GM18951 (cell line): ENCODE measurements around the gene PACSIN2.
"Not testable (repeated sequence)": the region's sequence is repeated elsewhere in the genome, so short reads cannot be mapped to it uniquely, and the experiment has no call there.

Experiments
- POLR2A ChIP-seq: IDR thresholded peaks from 4 replicates; pipeline ENCODE4 v1.6.1; 2011; ENCODE audit warnings: mild to moderate bottlenecking; ENCODE audit not compliant: insufficient read length, insufficient read depth; ENCODE audit errors: extremely low read depth
- in situ Hi-C: fragments of 300-500 bp; cut with MboI; formaldehyde crosslinking; loops from one replicate; pipeline ENCODE4 v1.12.0; 2022; ENCODE audit warnings: low sequenced_read_pairs, mixed read lengths, inconsistent platforms; ENCODE audit not compliant: unreplicated experiment

PACSIN2 gene

DNA sequence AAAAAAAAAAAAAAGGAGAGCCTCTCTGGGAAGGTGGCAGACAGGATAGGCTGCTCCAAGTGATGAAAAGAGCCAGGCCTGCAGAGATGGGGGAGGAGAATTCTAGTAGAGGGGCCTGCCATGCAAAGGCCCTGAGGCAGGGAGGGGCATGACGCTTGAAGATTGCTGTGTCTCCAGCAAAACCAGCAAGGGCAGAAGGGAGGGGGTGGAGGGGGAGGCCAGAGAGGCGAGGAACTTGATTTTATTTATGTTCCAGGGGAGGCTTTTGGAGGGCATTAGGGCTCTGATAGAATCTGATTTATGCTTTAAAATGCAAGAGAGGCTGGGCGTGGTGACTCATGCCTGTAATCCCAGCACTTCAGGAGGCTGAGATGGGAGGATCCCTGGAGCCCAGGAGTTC, 16.7 kb upstream of the PACSIN2 start:
- in situ Hi-C loops, result loop anchor here (10.0 to 25.0 kb wide), 2 partner anchors 167 to 394 kb away; partner anchors contain the start of genes ATP5MGL and CYB5R3
- no peak for TF ChIP-seq POLR2A

DNA sequence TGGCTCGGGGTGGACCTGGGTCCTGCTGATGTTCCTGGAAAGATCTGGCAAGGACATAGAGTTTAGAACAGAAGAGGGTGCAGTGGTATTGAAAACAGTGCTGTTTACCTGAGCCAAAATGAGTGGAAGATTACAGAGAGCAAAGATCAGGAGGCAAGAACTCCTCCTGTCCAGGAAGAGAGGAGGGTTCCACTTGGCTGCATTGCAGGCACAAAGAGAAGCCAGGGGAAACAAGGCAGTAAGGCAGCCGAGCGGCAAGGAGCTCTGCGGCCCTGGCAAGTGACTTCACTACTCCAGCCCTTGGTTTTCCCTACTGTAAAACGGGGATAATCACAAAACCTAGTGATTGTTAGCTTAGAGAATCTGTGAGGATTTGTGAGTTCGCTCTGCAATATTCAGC, 3.7 kb upstream of the PACSIN2 start:
- no peak for TF ChIP-seq POLR2A
- in situ Hi-C loops, result no loop called here

DNA sequence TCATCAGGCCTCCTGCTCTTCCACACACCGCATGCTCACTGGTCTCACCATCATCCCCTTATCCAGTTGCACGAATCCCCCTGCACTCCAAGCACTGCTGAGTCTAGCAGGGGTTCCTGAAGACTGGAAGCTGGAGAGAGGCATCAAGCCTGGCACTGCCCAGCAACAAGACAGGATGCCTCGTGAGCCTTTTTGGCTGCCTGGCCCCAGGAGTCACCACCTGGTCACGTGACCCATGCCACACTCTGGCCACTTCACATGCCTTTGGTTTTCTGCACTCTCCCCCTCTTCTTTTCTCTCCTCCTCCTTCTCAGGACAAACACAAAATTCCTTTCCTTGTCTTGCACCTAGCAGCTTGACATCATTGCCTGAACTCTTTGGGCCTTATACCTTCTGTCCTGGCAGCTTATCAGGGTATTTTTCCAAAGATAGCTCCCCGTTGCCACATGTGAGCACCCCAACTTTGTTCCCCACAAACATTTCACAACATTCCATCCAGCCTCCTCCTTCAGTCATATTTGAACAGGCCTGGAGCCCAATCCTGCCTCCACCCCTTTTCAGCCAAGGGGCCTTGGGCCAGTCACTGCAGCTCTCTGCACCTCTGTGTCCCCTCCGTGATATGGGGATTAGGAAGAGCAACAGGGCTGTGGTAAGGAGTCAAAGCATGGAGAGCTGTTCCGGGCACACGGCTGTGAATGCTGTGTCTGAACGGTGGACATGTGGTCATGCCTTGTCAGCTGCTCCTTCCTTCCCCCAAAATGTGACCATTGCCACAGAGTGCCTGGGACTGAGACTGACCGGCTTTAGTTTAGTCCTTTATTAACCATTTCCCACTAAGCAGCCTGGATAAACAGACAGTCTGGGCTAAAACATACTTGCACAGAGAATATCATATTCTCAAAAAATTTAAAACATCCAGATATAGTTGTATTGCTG, 2.8 kb upstream of the PACSIN2 start:
- in situ Hi-C loops, result no loop called here
- no peak for TF ChIP-seq POLR2A

DNA sequence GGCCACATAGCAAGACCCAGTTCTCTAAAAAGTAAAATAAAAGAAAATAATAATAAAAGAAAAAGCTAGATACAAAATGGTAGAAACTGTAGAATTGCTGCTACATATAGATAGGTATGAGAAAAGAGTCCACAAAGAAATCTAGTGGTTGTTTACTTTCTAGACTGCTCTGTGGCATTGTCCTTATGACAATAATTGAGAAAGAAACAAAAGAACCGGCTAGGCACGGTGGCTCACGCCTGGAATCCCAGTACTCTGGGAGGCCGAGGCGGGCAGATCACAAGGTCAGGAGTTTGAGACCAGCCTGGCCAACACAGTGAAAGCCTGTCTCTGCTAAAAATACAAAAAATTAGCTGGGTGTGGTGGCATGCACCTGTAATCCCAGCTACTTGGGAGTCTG, 1.2 kb upstream of the PACSIN2 start:
- in situ Hi-C loops, result not testable (repeated sequence)

DNA sequence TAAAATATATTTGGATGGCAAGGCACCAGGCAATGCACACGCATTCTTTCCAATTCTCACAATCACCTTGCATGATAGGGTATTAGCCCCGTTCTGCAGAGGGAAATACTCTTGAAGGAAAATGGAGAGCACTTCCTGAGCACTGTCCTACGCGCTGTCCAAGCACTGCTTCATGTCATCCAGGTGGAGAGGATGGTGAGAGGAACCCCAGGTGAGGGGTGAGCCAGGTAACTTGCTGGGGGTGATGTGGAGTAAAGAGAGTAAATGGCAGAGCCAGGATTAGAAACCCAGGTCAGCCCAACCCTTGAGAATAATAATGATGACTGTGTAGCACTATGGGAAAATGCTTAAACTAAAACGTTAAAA, 711 bp upstream of the PACSIN2 start:
- TF ChIP-seq POLR2A, result no peak
- in situ Hi-C loops, result no loop called here

DNA sequence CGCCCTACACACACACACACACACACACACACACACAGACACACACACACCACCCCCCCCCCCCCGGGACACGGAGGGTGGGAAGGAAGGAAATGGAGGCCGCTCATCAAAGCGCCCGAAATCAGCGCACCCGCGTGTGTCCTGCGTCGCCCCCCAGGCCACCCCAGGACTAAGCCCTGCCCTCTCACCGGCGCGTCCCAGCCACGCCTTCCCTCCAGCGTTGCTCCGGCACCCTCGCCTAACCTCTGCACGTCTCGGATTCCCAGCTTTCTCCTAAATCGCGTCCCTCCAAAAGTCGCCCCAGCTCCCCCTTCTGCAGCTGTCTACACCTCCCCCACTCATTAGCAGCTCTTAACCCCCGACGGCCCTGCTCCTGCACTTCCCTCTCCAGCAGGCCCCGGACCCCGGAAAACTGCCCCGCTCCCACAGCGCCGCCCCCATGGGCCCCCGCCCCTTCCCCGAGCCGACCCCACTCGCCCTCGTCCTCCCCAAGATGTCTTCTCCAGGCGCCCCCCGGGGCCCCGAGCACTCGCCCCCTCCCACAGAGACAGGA, 557 bp downstream of the PACSIN2 start:
- in situ Hi-C loops, result no loop called here
- TF ChIP-seq POLR2A, result no peak

DNA sequence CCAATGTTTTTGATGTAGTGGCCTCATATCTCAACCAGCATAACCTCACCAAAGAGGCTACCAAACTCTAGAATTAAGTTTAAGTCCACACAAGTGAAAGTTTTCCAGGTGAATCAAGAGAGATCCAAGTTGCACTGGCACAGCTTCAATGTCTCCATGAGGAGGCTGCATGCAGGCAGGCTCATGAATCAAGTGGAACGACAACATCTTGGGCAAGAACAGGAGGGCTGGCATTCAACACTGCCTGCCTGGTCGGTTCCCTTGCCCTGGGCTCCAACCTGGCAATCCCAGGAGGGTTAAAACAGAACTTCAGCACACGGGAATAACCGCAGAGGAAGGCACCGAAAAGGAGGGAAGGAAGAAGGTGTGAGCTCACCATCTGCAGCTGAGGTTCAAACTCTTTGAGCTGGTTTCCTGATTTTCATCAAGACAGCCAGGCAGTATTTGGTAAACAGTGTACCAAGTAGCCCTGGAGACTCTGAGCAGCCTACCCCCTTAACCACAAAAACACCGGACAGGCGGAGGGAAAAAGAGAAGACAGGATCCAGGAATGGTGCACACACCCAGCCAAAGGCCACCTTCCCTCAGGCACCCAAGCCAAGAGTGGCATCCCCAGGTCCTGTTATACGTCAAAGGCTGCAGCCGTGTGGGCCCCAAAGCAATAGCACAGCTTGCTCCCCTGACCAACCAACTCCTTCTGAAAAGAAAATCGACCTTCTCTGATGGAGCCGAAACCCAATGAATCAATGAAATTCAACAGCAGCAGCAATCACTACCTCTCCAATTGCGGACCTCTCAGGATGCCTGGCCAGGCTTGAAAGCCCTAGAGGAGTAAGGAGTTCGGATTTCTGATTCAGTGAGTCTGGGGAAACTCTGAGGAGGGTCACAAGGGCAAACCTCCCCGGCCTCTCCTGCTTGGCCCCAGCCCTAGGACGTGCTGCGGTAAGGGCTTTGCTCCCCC, 1.3 kb downstream of the PACSIN2 start:
- in situ Hi-C loops, result no loop called here
- no peak for TF ChIP-seq POLR2A

DNA sequence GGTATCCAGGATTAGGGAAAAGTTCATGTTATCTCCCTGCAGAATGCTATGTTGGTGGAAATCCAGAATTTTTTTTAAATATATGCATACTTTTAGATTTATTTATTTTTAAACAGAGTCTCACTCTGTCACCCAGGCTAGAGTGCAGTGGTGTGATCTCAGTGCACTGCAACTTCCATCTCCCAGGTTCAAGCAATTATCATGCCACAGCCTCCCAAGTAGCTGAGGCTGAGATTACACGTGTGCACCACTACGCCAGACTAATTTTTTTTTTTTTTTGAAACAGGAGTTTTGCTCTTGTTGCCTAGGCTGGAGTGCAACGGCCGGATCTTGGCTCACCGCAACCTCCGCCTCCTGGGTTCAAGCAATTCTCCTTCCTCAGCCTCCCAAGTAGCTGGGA, 2.6 kb downstream of the PACSIN2 start:
- in situ Hi-C loops, result no loop called here
- TF ChIP-seq POLR2A, result no peak

DNA sequence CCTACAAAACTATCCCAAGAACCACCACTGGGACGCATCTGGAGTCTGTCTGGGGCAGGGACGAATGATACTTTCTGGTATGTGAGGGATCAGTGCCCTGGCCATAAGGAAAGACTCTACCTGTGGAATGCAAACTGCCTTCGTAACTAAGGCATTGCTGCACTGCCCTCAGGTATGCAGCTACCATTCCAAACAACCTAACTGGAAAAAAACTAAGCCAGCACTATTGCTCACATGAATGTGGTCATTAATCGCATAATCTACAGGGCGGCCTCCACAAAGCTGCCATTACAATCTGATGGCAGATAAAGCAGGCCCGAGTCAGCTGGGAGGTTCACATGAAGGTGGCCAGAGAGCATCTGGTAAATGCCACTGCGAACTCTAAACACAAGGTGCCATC, 3.9 kb downstream of the PACSIN2 start:
- in situ Hi-C loops, result no loop called here

DNA sequence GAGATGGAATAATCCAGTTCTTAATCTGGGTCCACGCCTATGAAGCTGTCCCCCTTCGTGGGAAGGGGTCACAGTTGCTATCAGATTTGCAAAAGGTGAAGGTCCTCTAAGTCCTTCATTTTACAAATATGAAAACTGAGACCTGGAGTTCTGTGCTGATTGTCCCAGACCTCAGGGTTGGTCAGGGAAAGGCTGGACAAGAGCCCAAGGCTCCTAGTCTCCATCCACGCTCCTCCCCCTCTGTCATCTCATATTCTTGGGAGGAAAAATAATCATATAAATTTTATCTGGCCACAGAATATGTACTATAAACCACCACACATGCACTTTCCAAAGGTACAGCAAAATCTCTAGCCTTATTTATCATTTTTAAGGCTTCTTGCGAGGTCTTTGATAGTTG, 5.5 kb downstream of the PACSIN2 start:
- TF ChIP-seq POLR2A, result no peak
- in situ Hi-C loops, result no loop called here

More for the DNA sequence above, 3.9 kb downstream of the PACSIN2 start:
- no peak for TF ChIP-seq POLR2A

DNA sequence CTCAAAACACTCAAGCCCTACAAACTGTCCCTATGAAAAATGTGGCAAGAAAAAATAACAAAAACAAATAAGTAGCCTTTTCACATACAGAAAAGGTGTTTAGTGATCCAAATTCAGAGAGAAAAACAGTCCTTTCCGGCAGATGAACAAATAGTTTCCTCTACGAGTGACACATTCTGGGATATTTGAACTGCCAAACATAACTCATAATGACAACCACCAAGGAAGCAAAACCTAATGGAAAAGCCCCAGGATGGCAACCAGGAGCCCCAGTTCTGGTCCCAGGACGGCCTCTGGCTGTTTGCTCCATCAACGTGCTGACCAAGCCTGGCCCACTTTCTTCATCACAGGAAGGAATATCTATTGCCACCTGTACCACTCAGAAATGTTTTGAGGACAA, 6.0 kb downstream of the PACSIN2 start:
- TF ChIP-seq POLR2A, result no peak
- in situ Hi-C loops, result no loop called here

DNA sequence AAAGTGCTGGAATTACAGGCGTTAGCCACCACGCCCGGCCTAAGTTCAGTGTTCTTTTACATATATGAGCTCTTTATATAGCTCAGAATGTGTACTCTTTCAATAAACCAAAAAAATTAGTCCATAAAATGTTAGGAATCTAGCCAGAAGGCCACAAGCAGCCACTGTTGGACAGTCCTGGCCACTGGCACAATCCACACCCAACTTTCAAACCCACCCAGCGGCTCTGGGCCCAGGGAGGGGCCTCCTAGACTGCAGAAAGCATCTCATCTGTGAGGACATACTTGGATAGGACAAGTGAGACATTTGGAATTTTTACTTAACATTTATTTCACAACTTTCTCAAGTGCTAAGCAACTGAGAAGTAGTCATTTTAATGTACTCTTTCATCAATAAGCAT, 6.4 kb downstream of the PACSIN2 start:
- in situ Hi-C loops, result no loop called here

DNA sequence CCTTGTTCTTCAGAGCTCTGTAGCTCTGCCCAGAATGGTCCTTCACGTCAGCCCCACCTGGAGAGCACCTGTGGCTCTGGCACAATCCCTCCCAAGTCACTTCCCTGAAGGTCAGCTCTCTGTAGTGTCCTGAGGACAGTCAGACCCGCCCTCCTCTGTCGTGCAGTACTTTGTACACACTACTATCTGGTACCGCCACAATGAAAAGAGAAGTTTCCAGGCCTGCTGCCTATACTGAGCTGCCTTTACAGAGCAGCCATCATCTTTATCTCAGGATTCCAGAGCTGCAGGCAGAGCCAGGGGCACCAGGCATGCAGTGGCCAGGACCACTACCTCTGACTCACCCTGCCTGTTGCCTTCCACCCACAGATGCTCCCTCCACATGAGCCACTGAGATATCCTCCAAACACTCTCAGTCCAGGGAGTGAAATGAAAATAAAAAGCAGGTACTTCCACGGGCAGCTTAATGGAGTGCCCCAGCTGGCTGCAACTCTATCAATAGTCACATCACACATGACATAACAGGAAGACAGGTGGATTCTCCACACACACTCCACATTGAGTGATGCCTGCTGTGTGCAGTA, 7.3 kb downstream of the PACSIN2 start:
- in situ Hi-C loops, result no loop called here
- no peak for TF ChIP-seq POLR2A

More for the DNA sequence above, 6.4 kb downstream of the PACSIN2 start:
- TF ChIP-seq POLR2A, result no peak
